Left lung (tissue), 10 donors: ENCODE results near the gene DUS1L. TPM values are rescaled to one million over a fixed set of nuclear protein-coding genes. Genes with fewer than 3 reads are reported as not detected.

Experiments
- ATAC-seq: fragments of 200-7000 bp; cut with Tn5 transposase; one replicate; pipeline ENCODE4 v1.9.1; 2020; ENCODE audit warnings: moderate library complexity
- DNase-seq, 4 donors: peaks; one replicate each; pipeline ENCODE4 v3.0.0-alpha.2; 2013 to 2020
- H3K27ac ChIP-seq, 2 donors: fragments of 200-600 bp; sonication (generic) in 1 of 2; one replicate each; pipeline versions ENCODE4 v1.5.0 to v1.8.0; 2020 to 2021
- H3K27me3 ChIP-seq, 2 donors: fragments of 200-600 bp; sonication (generic) in 1 of 2; one replicate each; pipeline versions ENCODE4 v1.5.0 to v1.8.0; 2020 to 2021
- H3K36me3 ChIP-seq, 2 donors: fragments of 200-600 bp; sonication (generic) in 1 of 2; one replicate each; pipeline versions ENCODE4 v1.5.0 to v1.8.0; 2020 to 2021
- H3K4me1 ChIP-seq, 2 donors: fragments of 200-600 bp; one replicate each; pipeline ENCODE4 v1.8.0; 2021
- H3K4me3 ChIP-seq, 2 donors: fragments of 200-600 bp; sonication (generic) in 1 of 2; one replicate each; pipeline versions ENCODE4 v1.5.0 to v1.8.0; 2020 to 2021; ENCODE audit warnings: mild to moderate bottlenecking in 1 of 2
- H3K9me3 ChIP-seq, 2 donors: fragments of 200-600 bp; sonication (generic) in 1 of 2; one replicate each; pipeline versions ENCODE4 v1.5.0 to v1.8.0; 2020 to 2021
- intact Hi-C, 2 donors: fragments of 100-400 bp; cut with DNase I; formaldehyde crosslinking; loops; one replicate each; pipeline versions ENCODE4 v1.11.2 to v1.14.2; 2022
- polyA plus RNA-seq, 6 donors: library from polyadenylated mRNA; unstranded; fragments of 120-200 nt; gene quantifications; one replicate each; pipeline ENCODE4 v1.2.1, GENCODE V29; 2013; ENCODE audit not compliant: insufficient read length in 6 of 6
- total RNA-seq, 2 donors: library from RNA; stranded (reverse); fragmentation: NEBNext Ultra II Directional; extraction: Animal tissue kit (Norgen Biotek cat#: 25700); gene quantifications; one replicate each; pipeline ENCODE4 v1.2.1, GENCODE V29; 2021
- TF ChIP-seq, protein P1 (sequence below), 2 donors: fragments of 200-600 bp; sonication (generic) in 1 of 2; IDR thresholded peaks; one replicate each; pipeline versions ENCODE4 v1.5.0 to v1.8.0; 2021; ENCODE audit warnings: antibody characterized with exemption in 2 of 2
- donor health status: DM: no; HTN: yes; CAD: no.
- donor health status: DM: no; HTN: no; CAD: no.

DUS1L gene
- total and polyA plus RNA-seq, 8 donors: 55.7 to 103 (median 74.0) TPM

DNA sequence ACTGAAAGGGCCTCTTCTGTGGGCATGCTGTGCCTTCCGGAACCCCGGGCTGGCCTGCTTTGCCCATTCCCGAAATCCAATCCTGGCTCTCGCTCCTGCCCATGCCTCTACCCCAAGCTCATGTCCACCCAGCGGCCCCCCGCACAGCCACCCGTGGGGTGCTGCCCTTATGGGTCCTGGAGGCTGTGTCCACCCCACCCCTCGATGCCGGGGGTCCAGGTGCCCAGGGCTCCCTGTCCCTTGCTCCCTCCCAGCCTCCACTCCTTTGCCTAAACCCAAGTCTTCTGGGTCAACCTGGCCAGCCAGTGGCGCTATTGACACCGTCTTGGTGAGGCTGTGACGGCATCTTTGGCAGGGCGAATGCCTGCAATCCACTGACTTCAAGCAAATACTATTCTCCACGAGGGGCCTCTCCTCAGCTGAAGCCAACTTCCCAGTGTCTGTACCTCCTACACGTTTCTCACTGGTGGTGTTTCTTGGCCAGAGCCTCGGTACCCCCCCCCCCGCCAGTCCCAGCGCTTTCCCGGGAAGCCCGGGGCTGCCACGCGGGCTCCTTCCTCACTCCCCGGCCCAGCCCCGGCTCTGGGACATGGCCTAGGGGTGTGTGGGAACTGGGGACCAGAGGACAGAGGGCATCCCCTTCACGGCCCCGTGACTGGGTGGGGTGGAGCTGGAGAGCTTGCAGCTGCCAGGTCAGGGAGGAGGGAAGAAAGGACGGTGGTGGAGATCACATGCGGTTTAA is 12.2 kb upstream of the DUS1L start:
- Histone ChIP-seq H3K9me3 (no peaks in the 10 kb centered on the region), H3K4me1 (no peaks in the 10 kb centered on the region), H3K36me3 (peaks cover 0 to 58% of the 10 kb centered on the region in 2 donors), H3K4me3 (no peak overlapping the region), H3K27ac (no peak overlapping the region), H3K27me3 (no peaks in the 10 kb centered on the region)
- intact Hi-C loops: no loop called here
- TF ChIP-seq, protein P1, sequence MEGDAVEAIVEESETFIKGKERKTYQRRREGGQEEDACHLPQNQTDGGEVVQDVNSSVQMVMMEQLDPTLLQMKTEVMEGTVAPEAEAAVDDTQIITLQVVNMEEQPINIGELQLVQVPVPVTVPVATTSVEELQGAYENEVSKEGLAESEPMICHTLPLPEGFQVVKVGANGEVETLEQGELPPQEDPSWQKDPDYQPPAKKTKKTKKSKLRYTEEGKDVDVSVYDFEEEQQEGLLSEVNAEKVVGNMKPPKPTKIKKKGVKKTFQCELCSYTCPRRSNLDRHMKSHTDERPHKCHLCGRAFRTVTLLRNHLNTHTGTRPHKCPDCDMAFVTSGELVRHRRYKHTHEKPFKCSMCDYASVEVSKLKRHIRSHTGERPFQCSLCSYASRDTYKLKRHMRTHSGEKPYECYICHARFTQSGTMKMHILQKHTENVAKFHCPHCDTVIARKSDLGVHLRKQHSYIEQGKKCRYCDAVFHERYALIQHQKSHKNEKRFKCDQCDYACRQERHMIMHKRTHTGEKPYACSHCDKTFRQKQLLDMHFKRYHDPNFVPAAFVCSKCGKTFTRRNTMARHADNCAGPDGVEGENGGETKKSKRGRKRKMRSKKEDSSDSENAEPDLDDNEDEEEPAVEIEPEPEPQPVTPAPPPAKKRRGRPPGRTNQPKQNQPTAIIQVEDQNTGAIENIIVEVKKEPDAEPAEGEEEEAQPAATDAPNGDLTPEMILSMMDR (IDR thresholded peaks at IDR 0.05): no peak
- no peak for DNase-seq
- peak; percentile 6 for ATAC-seq

DNA sequence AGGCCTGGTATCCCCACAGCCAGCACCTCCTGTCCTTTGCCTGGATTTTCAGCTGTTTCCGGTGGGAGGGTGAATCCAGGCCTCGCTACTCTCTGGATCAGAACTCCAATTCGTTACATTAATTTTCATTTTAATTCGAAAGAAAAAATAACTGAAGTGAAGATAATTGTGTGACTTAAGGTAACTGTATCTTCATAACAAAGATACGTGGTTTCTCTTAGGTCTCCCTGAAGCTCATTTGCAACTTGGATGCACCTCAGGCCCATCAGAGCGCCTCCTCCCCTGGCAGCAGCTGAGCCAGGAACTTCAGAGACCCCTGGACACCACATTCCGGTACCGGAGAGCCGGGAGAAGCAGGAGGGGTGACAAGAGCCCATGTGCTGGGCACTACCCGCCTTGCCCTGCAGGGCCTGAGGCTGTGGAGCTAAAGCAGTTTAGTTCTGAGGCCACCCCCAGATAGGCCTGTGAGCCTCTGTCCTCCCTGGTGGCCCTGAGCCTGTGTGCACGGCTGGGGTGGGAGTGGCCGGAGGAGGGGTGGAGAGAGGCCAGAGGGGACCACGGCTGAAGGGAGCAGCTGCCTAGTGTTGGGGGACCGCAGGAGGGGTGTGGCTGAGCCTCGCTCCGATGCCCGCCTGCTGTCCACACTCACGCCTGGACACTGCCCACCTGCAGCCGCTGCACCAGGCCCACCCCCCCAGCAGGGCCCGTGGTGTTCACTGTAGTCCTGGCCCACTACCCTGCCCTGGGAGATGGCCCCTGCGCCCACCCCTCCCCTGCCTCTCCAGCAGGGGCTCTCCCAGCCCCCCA is 11.4 kb upstream of the DUS1L start:
- ATAC-seq (peak; percentile 6), DNase-seq (no peak)
- intact Hi-C loops: no loop called here
- no peaks in the 10 kb centered on the region for H3K9me3 ChIP-seq
- H3K4me3 ChIP-seq: no peak overlapping the region
- TF ChIP-seq, protein P1 (IDR thresholded peaks at IDR 0.05): no peak
- H3K36me3 ChIP-seq: peaks cover 0 to 50% of the 10 kb centered on the region in 2 donors
- no peak overlapping the region for H3K27ac ChIP-seq
- H3K27me3 ChIP-seq: no peaks in the 10 kb centered on the region
- no peaks in the 10 kb centered on the region for H3K4me1 ChIP-seq

DNA sequence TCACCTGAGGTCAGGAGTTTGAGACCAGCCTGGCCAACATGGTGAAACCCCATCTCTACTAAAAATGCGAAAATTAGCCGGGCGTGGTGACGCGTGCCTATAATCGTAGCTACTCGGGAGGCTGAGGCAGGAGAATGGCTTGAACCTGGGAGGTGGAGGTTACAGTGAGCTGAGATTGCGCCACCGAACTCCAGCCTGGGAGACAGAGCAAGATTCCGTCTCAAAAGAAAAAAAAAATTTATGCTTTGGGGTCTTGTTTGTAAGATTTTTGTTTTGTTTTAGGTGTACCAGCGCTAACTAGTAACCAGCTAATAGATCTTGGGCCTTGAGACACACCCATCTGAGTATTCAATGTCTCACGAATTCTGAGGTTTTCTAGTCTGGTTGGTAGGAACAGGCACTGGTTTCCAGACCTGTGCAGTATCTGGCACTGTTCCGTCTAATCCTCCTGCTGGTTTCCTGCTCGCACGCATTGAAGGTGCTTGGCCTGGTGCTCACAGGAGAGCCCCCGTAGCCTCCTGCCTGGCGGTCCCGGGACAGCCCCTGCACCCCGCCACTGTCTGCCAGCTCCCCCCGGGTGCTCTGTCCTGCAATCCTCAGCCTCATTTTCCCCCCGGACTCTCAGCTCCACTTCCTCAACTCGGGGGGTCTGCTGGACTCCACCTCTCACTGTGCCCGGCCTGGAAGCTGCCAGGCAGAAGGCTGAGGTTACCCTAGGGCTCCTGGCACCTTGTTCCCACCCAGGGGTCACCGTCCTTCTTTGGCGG is 10.6 kb upstream of the DUS1L start:
- intact Hi-C loops: no loop called here
- no peak overlapping the region for H3K4me3 ChIP-seq
- peaks cover 0 to 42% of the 10 kb centered on the region in 2 donors for H3K36me3 ChIP-seq
- no peak for DNase-seq
- no peak overlapping the region for H3K27ac ChIP-seq
- TF ChIP-seq, protein P1 (IDR thresholded peaks at IDR 0.05): no peak
- H3K4me1 ChIP-seq: no peaks in the 10 kb centered on the region
- no peaks in the 10 kb centered on the region for H3K27me3 ChIP-seq
- no peaks in the 10 kb centered on the region for H3K9me3 ChIP-seq
- no peak for ATAC-seq

DNA sequence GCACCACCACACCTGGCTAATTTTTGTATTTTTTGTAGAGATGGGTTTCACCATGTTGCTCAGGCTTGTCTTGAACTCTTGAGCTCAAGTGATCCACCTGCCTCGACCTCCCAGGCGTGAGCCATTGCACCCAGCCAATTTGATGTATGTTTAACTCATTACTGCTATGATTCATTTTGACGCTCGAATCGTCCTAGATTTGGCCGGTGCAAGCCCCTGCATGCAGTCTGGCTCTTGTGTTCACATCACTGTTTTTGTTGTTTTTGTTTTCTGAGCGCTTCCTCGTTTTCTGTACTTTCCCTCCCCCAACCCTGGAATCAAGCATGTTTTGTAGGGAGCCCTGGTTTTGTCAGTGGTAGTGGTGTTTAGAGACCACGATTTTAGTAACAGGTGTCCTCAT is 7.8 kb upstream of the DUS1L start:
- Histone ChIP-seq H3K4me3 (no peak overlapping the region), H3K4me1 (no peaks in the 10 kb centered on the region), H3K27ac (no peak overlapping the region), H3K36me3 (peaks cover 0 to 15% of the 10 kb centered on the region in 2 donors), H3K27me3 (no peaks in the 10 kb centered on the region), H3K9me3 (no peaks in the 10 kb centered on the region)
- TF ChIP-seq, protein P1 (IDR thresholded peaks at IDR 0.05): no peak
- intact Hi-C loops: no loop called here
- ATAC-seq (no peak), DNase-seq (no peak)
